ENCODE measurements around the gene OPN3. TPM values are rescaled to one million over a fixed set of nuclear protein-coding genes. Genes with fewer than 3 reads are reported as not detected.

OPN3 gene
- total and polyA plus RNA-seq, 9 of the 15 experiments (the other 6 are each of a cell fraction or from before 2014, with no cell fraction given): 4.2 to 34.6 (median 17.0) TPM

DNA sequence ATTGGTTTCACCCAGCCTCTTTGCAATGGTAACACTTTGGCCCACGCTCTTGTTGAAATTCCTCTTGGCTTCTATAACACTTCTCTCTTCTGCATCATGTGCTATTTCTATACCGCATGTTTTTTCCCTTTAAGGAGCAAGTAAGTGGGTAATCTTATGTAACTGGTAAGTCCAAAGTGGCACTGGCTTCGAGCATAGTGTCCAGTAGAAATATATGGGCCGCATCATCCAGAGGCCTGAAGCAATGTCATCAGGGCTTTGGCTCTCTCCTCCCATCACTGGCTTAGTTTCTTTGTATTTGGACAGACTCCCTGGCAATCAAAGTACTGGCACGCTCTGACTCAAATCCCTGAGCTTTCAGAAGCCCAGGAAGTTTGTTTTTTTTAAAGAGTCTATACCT lies 17.5 kb downstream of the OPN3 start:
- Histone ChIP-seq H3K9me1 (ENCODE audit: control insufficient read depth, insufficient read depth, low read length) (no peaks in the 10 kb centered on the region), H2AFZ (ENCODE audit: low read depth, low read length) (no peak overlapping the region), H3K27ac (ENCODE audit: extremely low read depth, low read depth, low read length) (no peak overlapping the region), H3K4me1 (replicated peaks in 1 of 2; ENCODE audit: control insufficient read depth in 2 of 2, insufficient read depth in 2 of 2, low read length in 2 of 2) (peaks cover 0 to 4% of the 10 kb centered on the region in 2 experiments; a peak in 1 of 5 replicates), H3K9ac (ENCODE audit: insufficient read depth in 1 of 2, low read depth in 2 of 2, low read length in 2 of 2) (no peak overlapping the region), H3K9me3 (replicated peaks; ENCODE audit: control insufficient read depth, insufficient read depth, low read depth, low read length) (no peaks in the 10 kb centered on the region), H3K27me3 (ENCODE audit: control insufficient read depth in 2 of 2, insufficient read depth in 2 of 2, low read length in 2 of 2) (no peaks in the 10 kb centered on the region), H3K79me2 (ENCODE audit: control insufficient read depth, insufficient read depth, low read length) (no peaks in the 10 kb centered on the region), H3K36me3 (ENCODE audit: control insufficient read depth, insufficient read depth, low read length) (peaks cover 6% of the 10 kb centered on the region; the same call in 2 of the 3 replicates), H3K4me2 (ENCODE audit: insufficient read depth, low read length) (no peak overlapping the region), H4K20me1 (replicated peaks; ENCODE audit: control insufficient read depth, insufficient read depth, low read length) (no peaks in the 10 kb centered on the region), H3K4me3 (no peak overlapping the region)
- no peak for FAIRE-seq
- intact Hi-C loops (cut with micrococcal nuclease): no loop called here
- ChIA-PET POLR2A (interaction anchor here (0.7 to 1.6 kb wide), 6 partner anchors 9 to 236 kb away, joined by 3 to 6 read pairs (median 4); no protein-coding TSS in a partner anchor), CTCF (ENCODE audit: low intra/inter-chr PET ratio) (interaction anchor here (0.8 kb wide), 1 partner anchor 92 kb away, joined by 3 read pairs; no protein-coding TSS in a partner anchor)
- TF ChIP-seq WHSC1 (IDR thresholded peaks at IDR 0.05; ENCODE audit: low read length): no peak
- no peak for TF ChIP-seq XRCC5 (IDR thresholded peaks at IDR 0.05; ENCODE audit: low read depth, low read length)
- no peak for DNase-seq (ENCODE audit: extremely low read depth in 1 of 4, low spot score in 3 of 4)
- in situ Hi-C loops (cut with MboI): loop anchor here (25.0 kb wide), 1 partner anchor 365 kb away; the partner anchor contains the start of gene MAP1LC3C
- no TSS peak for BruUV-seq (replicated peaks)
- no peak for ATAC-seq
- WGBS (ENCODE audit: insufficient coverage, low coverage, missing lambda C conversion rate): 93% methylated on average over 5 of the region's 5 CpGs

GRCh38 chr1:241617426-241617825 lies 22.7 kb downstream of the OPN3 start:
- intact Hi-C loops (cut with micrococcal nuclease): no loop called here
- ATAC-seq: no peak
- no TSS peak for BruUV-seq (replicated peaks)
- Histone ChIP-seq H3K36me3 (ENCODE audit: control insufficient read depth, insufficient read depth, low read length) (peaks cover 2% of the 10 kb centered on the region; the same call in 2 of the 3 replicates), H4K20me1 (replicated peaks; ENCODE audit: control insufficient read depth, insufficient read depth, low read length) (no peaks in the 10 kb centered on the region), H3K27me3 (ENCODE audit: control insufficient read depth in 2 of 2, insufficient read depth in 2 of 2, low read length in 2 of 2) (no peaks in the 10 kb centered on the region), H3K9ac (ENCODE audit: insufficient read depth in 1 of 2, low read depth in 2 of 2, low read length in 2 of 2) (no peak overlapping the region), H3K9me1 (ENCODE audit: control insufficient read depth, insufficient read depth, low read length) (no peaks in the 10 kb centered on the region), H2AFZ (ENCODE audit: low read depth, low read length) (no peak overlapping the region), H3K9me3 (replicated peaks; ENCODE audit: control insufficient read depth, insufficient read depth, low read depth, low read length) (no peaks in the 10 kb centered on the region), H3K4me2 (ENCODE audit: insufficient read depth, low read length) (no peak overlapping the region), H3K4me1 (replicated peaks in 1 of 2; ENCODE audit: control insufficient read depth in 2 of 2, insufficient read depth in 2 of 2, low read length in 2 of 2) (no peaks in the 10 kb centered on the region; a peak in 1 of 5 replicates), H3K4me3 (no peak overlapping the region), H3K27ac (ENCODE audit: extremely low read depth, low read depth, low read length) (no peak overlapping the region), H3K79me2 (ENCODE audit: control insufficient read depth, insufficient read depth, low read length) (no peaks in the 10 kb centered on the region)
- TF ChIP-seq ZNF12 (CRISPR knock-in tag; IDR thresholded peaks at IDR 0.05): no peak
- no peak for TF ChIP-seq ARHGAP35 (IDR thresholded peaks at IDR 0.05; ENCODE audit: partially characterized antibody)
- TF ChIP-seq GTF2A2 (tag; IDR thresholded peaks at IDR 0.05): no peak
- TF ChIP-seq LARP7 (IDR thresholded peaks at IDR 0.05): no peak
- TF ChIP-seq YBX1 (IDR thresholded peaks at IDR 0.05): no peak
- TF ChIP-seq TAF15 (IDR thresholded peaks at IDR 0.05; ENCODE audit: low read depth, low read length): no peak
- no peak for TF ChIP-seq KLF13 (tag; IDR thresholded peaks at IDR 0.05; ENCODE audit: borderline replicate concordance, low read depth)
- TF ChIP-seq ZNF174 (CRISPR knock-in tag; IDR thresholded peaks at IDR 0.05): no peak
- no peak for TF ChIP-seq NCOA6 (IDR thresholded peaks at IDR 0.05)
- TF ChIP-seq ZFP36 (IDR thresholded peaks at IDR 0.05; ENCODE audit: low read depth, low read length, partially characterized antibody): no peak
- TF ChIP-seq CCAR2 (IDR thresholded peaks at IDR 0.05; ENCODE audit: low read depth, low read length): no peak
- TF ChIP-seq TRIM28 (IDR thresholded peaks at IDR 0.05): no peak
- no peak for TF ChIP-seq ATF6 (CRISPR knock-in tag; IDR thresholded peaks at IDR 0.05)
- no peak for TF ChIP-seq BDP1 (IDR thresholded peaks at IDR 0.05; ENCODE audit: insufficient read depth, insufficient read length)
- no peak for FAIRE-seq
- POLR2A ChIA-PET: interaction anchor here (1.7 kb wide), 1 partner anchor 12 kb away, joined by 4 read pairs; no protein-coding TSS in a partner anchor
- in situ Hi-C loops (cut with MboI): loop anchor here (5.0 to 25.0 kb wide), 2 partner anchors 215 to 370 kb away; partner anchors contain the start of gene MAP1LC3C
- CTCF ChIA-PET (ENCODE audit: low intra/inter-chr PET ratio): no interaction called here
- DNase-seq (ENCODE audit: extremely low read depth in 1 of 4, low spot score in 3 of 4): no peak
- 86% methylated on average over 7 of the region's 7 CpGs for WGBS (ENCODE audit: insufficient coverage, low coverage, missing lambda C conversion rate)
